SU-DHL-6 (cell line): ENCODE results near the gene OR51L1.

Experiments
- EZH2phosphoT487 ChIP-seq: fragments of 200-600 bp; sonication (generic), shearing (Covaris generic); conservative IDR thresholded peaks from 2 replicates; pipeline ENCODE4 v1.6.1; 2018; ENCODE audit warnings: mild to moderate bottlenecking, antibody characterized with exemption, low read length, moderate library complexity, mixed read lengths
- TF ChIP-seq, protein P1 (sequence below): fragments of 200-600 bp; sonication (generic); IDR thresholded peaks from one replicate; pipeline ENCODE4 v1.5.1; 2017; ENCODE audit warnings: antibody characterized with exemption, mild to moderate bottlenecking, low read length, moderate library complexity; ENCODE audit not compliant: insufficient read depth, poor library complexity, severe bottlenecking

DNA sequence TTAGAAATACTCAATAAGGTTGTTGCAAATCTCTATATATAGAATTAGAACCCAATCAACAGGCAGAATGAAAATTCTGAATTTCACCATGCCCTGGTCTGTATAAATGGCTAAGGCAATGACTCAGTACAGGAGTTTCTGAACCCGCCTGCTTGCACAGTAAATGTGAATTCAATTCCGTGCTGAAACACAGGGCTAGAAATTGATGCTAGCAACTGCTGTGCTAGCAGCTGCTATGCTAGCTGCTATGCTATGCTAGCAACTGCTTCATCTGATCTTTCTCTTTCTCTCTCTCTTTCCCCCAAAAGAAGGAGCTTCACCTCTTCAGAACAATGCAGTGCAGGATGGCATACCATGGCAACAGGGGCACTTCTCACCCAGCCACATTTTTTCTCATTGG is 42.0 kb downstream of the OR51L1 start:
- TF ChIP-seq, protein P1, sequence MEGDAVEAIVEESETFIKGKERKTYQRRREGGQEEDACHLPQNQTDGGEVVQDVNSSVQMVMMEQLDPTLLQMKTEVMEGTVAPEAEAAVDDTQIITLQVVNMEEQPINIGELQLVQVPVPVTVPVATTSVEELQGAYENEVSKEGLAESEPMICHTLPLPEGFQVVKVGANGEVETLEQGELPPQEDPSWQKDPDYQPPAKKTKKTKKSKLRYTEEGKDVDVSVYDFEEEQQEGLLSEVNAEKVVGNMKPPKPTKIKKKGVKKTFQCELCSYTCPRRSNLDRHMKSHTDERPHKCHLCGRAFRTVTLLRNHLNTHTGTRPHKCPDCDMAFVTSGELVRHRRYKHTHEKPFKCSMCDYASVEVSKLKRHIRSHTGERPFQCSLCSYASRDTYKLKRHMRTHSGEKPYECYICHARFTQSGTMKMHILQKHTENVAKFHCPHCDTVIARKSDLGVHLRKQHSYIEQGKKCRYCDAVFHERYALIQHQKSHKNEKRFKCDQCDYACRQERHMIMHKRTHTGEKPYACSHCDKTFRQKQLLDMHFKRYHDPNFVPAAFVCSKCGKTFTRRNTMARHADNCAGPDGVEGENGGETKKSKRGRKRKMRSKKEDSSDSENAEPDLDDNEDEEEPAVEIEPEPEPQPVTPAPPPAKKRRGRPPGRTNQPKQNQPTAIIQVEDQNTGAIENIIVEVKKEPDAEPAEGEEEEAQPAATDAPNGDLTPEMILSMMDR, result no peak
- no peak for TF ChIP-seq EZH2phosphoT487
